AG04449 (cell line): ENCODE results near the gene SYMPK.

Source experiments
- CTCF ChIA-PET: fragments of 350-600 bp; formaldehyde crosslinking; extraction: SDS; loops from one replicate; lab custom pipeline; 2021; ENCODE audit warnings: antibody characterized with exemption; lab: Yijun Ruan, JAX
- POLR2A ChIA-PET: fragments of 400-600, 350-600 bp; formaldehyde crosslinking; extraction: SDS; loops from one replicate; lab custom pipeline; 2020; ENCODE audit warnings: antibody characterized with exemption, inconsistent platforms; lab: Yijun Ruan, JAX
- DNase-seq: peaks from one replicate; pipeline ENCODE4 v3.0.0-alpha.2; 2010; ENCODE audit warnings: low read depth, low spot score
- H3K4me3 ChIP-seq: 2 replicates; pipeline ENCODE4 v1.5.1; 2011; ENCODE audit warnings: low read depth, mild to moderate bottlenecking, control low read depth, low read length
- CTCF ChIP-seq: IDR thresholded peaks from one replicate; pipeline ENCODE4 v1.5.1; 2011; ENCODE audit warnings: mild to moderate bottlenecking, moderate library complexity, low read length, control low read depth, inconsistent platforms; ENCODE audit not compliant: insufficient read depth; ENCODE audit errors: missing control alignments

Gene SYMPK

GRCh38 chr19:45864629-45865082, 1.7 kb upstream of the SYMPK start:
- ChIA-PET POLR2A (no interaction called here), CTCF (interaction anchor here (0.6 to 4.9 kb wide), 5 partner anchors 8 to 51 kb away, joined by 3 to 67 read pairs (median 4); partner anchors contain the start of gene IRF2BP1)
- no peak for DNase-seq
- no peak for TF ChIP-seq CTCF
- 0 out of 2 replicates have a peak overlapping the region, but pooled peaks have one; percentile 6 for H3K4me3 ChIP-seq

- POLR2A ChIA-PET = interaction anchor here (0.6 to 1.4 kb wide), 8 partner anchors 9 to 238 kb away, joined by 3 to 8 read pairs (median 3); partner anchors contain the start of gene IRF2BP1
- DNase-seq = no peak
Observed at GRCh38 chr19:45863840-45864628, 1.1 kb upstream of the SYMPK start, which contains the start of gene FOXA3. Gene FOXA3 (plus strand): TSS chr19:45864326. CDS start chr19:45864457, 131 bp downstream.

DNA sequence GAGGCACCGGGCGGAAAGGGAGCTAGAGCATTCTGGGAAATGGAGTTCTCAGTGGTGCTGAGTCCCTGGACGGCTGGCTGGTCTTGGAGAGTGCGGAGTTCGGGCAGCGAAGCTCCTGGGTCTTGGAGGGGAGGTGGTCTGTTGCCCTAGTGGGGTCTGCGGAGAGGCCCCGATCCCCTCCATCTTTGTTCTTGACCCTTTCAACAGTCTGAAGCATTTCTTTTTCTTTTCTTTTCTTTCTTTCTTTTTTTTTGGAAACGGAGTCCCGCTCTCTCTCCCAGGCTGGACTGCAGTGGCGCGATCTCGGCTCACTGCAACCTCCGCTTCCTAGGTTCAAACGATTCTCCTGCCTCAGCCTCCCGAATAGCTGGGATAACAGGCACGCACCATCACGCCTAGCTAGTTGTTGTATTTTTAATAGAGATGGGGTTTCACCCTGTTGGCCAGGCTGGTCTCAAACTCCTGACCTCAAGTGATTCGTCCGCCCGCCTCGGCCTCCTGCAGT, 440 bp upstream of the SYMPK start:
- CTCF ChIA-PET = interaction anchor here (0.8 to 4.9 kb wide), 6 partner anchors 9 to 402 kb away, joined by 3 to 67 read pairs (median 5); partner anchors contain the start of gene IRF2BP1
- no peak for TF ChIP-seq CTCF
- POLR2A ChIA-PET = interaction anchor here (0.6 to 1.4 kb wide), 8 partner anchors 8 to 238 kb away, joined by 3 to 8 read pairs (median 3); partner anchors contain the start of gene IRF2BP1
- no peak for DNase-seq
- peak overlapping the region; percentile 51 for H3K4me3 ChIP-seq

More at GRCh38 chr19:45863840-45864628, 1.1 kb upstream of the SYMPK start, which contains the start of gene FOXA3:
- CTCF ChIA-PET = interaction anchor here (0.6 to 4.9 kb wide), 8 partner anchors 9 to 401 kb away, joined by 3 to 67 read pairs (median 4); partner anchors contain the start of gene IRF2BP1
- H3K4me3 ChIP-seq = peak within 1 kb of the TSS; percentile 51
- peak; percentile 60 for TF ChIP-seq CTCF

DNA sequence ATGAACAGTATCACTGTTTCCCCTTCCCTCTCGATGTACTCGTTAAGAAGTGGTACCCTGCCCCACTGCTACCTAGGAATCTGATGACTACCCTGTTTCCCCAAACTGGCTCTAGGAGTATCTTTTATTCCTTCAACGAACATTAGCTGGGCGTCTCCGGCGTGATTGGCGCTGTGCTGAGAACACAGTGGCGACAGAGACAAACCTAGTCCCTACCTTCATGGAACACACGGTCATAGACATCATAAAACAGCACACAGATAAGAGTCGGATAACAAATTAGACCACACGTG, 730 bp downstream of the SYMPK start:
- CTCF ChIA-PET = interaction anchor here (4.9 kb wide), 1 partner anchor 20 kb away, joined by 67 read pairs; the partner anchor contains the start of gene IRF2BP1
- no peak for DNase-seq
- H3K4me3 ChIP-seq = peak overlapping the region; percentile 99
- POLR2A ChIA-PET = interaction anchor here (0.6 kb wide), 1 partner anchor 133 kb away, joined by 3 read pairs; the partner anchor contains the start of gene CCDC61
- TF ChIP-seq CTCF = no peak

DNA sequence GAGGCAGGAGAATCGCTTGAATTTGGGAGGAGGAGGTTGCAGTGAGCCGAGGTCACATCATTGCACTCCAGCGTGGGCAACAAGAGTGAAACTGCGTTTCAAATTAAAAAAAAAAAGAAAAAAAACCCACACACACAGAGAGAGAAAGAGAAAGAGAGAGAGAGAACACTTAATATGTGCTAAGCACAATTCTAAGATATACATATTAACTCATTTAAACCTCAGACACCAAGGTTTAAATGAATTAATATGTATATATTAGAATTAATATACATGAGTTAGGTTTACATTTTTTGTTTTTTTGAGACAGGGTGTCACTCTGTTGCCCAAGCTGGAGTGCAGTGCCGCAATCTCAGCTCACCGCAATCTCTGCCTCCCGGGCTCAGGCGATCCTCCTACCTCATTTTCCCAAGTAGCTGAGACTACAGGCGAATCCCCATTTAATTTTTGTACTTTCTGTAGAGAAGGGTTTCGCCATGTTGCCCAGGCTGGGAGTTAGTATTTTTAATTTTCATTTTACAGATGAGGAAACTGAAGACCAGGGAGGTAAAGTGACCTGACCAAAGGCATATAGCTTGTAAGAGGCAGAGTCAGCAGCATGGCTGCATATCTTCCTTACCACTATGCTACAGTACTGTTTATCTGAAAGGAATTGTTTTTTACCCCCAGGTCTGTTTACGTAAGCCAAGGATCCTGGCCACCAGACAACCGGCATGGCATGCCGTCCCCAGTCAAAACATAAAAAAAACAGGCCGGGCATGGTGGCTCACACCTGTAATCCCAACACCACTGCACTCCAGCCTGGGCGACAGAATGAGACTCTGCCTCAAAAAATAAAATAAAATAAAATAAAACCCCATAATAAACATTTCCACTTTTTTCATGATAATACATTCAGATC, 2.3 kb downstream of the SYMPK start:
- CTCF ChIA-PET = interaction anchor here (1.3 to 4.9 kb wide), 5 partner anchors 8 to 44 kb away, joined by 3 to 67 read pairs (median 10); partner anchors contain the start of gene IRF2BP1
- no peak for TF ChIP-seq CTCF
- POLR2A ChIA-PET = interaction anchor here (1.1 kb wide), 1 partner anchor 9 kb away, joined by 3 read pairs; no protein-coding TSS in a partner anchor
- no peak for DNase-seq
- H3K4me3 ChIP-seq = no peak overlapping the region
